Measurements from ENCODE around the gene C1orf35. TPM values are rescaled to one million over a fixed set of nuclear protein-coding genes. Genes with fewer than 3 reads are reported as not detected.

C1orf35 gene
- polyA plus RNA-seq, 3 donors, result 6.9 to 34.2 (median 10.6) TPM

GRCh38 chr1:228095161-228095560 lies 8.0 kb downstream of the C1orf35 start:
- WGBS (ENCODE audit: insufficient coverage), result 100% methylated on average over 2 of the region's 4 CpGs
- H3K4me2 ChIP-seq (replicated peaks; ENCODE audit: extremely low read depth, low read length, poor library complexity, severe bottlenecking), result no peak overlapping the region
- no peak overlapping the region for H2AFZ ChIP-seq (ENCODE audit: insufficient read depth, low read depth, low read length, poor library complexity, severe bottlenecking)
- H3K79me2 ChIP-seq (ENCODE audit: insufficient read depth, low read length), result peaks cover 98% of the 10 kb centered on the region
- intact Hi-C loops (cut with micrococcal nuclease), result no loop called here
- Mint-ChIP-seq H3K36me3 (peaks cover 62 to 87% of the 10 kb centered on the region in 2 donors), H3K27me3 (ENCODE audit: low read depth in 3 of 3) (peaks cover 0 to 3% (median 0%) of the 10 kb centered on the region in 3 donors), H3K4me1 (peaks cover 43% of the 10 kb centered on the region), H3K9me3 (peaks cover 5 to 16% (median 10%) of the 10 kb centered on the region in 7 donors), H3K27ac (peak overlapping the region in 4 of 7 donors; percentile 2 to 26 (median 7)), H3K4me3 (no peak overlapping the region)
- H3K36me3 ChIP-seq (replicated peaks in 1 of 2; ENCODE audit: control insufficient read depth in 1 of 2, insufficient read depth in 2 of 2, low read length in 2 of 2), result peaks cover 40 to 89% of the 10 kb centered on the region in 2 donors
- H3K27ac ChIP-seq (ENCODE audit: low read depth in 1 of 2, low read length in 2 of 2), result peak overlapping the region in 1 of 2 donors; percentile 63
- H3K4me1 ChIP-seq (ENCODE audit: control insufficient read depth in 1 of 2, insufficient read depth in 2 of 2, low read length in 2 of 2), result peaks cover 19 to 42% of the 10 kb centered on the region in 2 donors
- peaks cover 9 to 15% of the 10 kb centered on the region in 2 donors for H3K9me3 ChIP-seq (replicated peaks in 1 of 2; ENCODE audit: control insufficient read depth in 1 of 2, insufficient read depth in 1 of 2, low read length in 2 of 2)
- H3K4me3 ChIP-seq (replicated peaks in 1 of 3; ENCODE audit: low read depth in 2 of 3, low read length in 3 of 3), result no peak overlapping the region
- DNase-seq, result no peak
- H4K20me1 ChIP-seq (ENCODE audit: insufficient read depth, low read length), result peaks cover 100% of the 10 kb centered on the region
- no peak overlapping the region for H3K9ac ChIP-seq (ENCODE audit: insufficient read depth, low read length, poor library complexity, severe bottlenecking)
- no peaks in the 10 kb centered on the region for H3K27me3 ChIP-seq (ENCODE audit: control insufficient read depth in 2 of 2, insufficient read depth in 2 of 2, low read length in 2 of 2)
- no peak for TF ChIP-seq CTCF (IDR thresholded peaks at IDR 0.05)

GRCh38 chr1:228094432-228095016 lies 8.6 kb downstream of the C1orf35 start:
- Mint-ChIP-seq H3K36me3 (peaks cover 58 to 85% of the 10 kb centered on the region in 2 donors), H3K27ac (peak overlapping the region in 5 of 7 donors; percentile 2 to 73 (median 26)), H3K27me3 (ENCODE audit: low read depth in 3 of 3) (peaks cover 0 to 3% (median 0%) of the 10 kb centered on the region in 3 donors), H3K4me3 (no peak overlapping the region), H3K4me1 (peaks cover 48% of the 10 kb centered on the region), H3K9me3 (peaks cover 5 to 16% (median 10%) of the 10 kb centered on the region in 7 donors)
- Histone ChIP-seq H3K4me2 (replicated peaks; ENCODE audit: extremely low read depth, low read length, poor library complexity, severe bottlenecking) (no peak overlapping the region), H3K27me3 (ENCODE audit: control insufficient read depth in 2 of 2, insufficient read depth in 2 of 2, low read length in 2 of 2) (no peaks in the 10 kb centered on the region), H3K9ac (ENCODE audit: insufficient read depth, low read length, poor library complexity, severe bottlenecking) (no peak overlapping the region), H3K4me1 (ENCODE audit: control insufficient read depth in 1 of 2, insufficient read depth in 2 of 2, low read length in 2 of 2) (peaks cover 26 to 42% of the 10 kb centered on the region in 2 donors), H3K9me3 (replicated peaks in 1 of 2; ENCODE audit: control insufficient read depth in 1 of 2, insufficient read depth in 1 of 2, low read length in 2 of 2) (peaks cover 9 to 15% of the 10 kb centered on the region in 2 donors), H2AFZ (ENCODE audit: insufficient read depth, low read depth, low read length, poor library complexity, severe bottlenecking) (no peak overlapping the region), H3K36me3 (replicated peaks in 1 of 2; ENCODE audit: control insufficient read depth in 1 of 2, insufficient read depth in 2 of 2, low read length in 2 of 2) (peaks cover 34 to 82% of the 10 kb centered on the region in 2 donors), H3K27ac (ENCODE audit: low read depth in 1 of 2, low read length in 2 of 2) (peak overlapping the region in 1 of 2 donors; percentile 63), H3K4me3 (replicated peaks in 1 of 3; ENCODE audit: low read depth in 2 of 3, low read length in 3 of 3) (no peak overlapping the region), H3K79me2 (ENCODE audit: insufficient read depth, low read length) (peaks cover 100% of the 10 kb centered on the region), H4K20me1 (ENCODE audit: insufficient read depth, low read length) (peaks cover 100% of the 10 kb centered on the region)
- TF ChIP-seq CTCF (IDR thresholded peaks at IDR 0.05), result no peak
- no peak for DNase-seq
- 100% methylated on average over 2 of the region's 13 CpGs for WGBS (ENCODE audit: insufficient coverage)
- intact Hi-C loops (cut with micrococcal nuclease), result no loop called here

Measured in CD14-positive monocyte (primary cell).